Stimulated activated CD4-positive, alpha-beta T cell treated with anti-CD3 and anti-CD28 coated beads, Interleukin-1b, Interleukin-23, amount 100 ng/mL, for 48 hours (primary cell): ENCODE measurements around the gene MAD1L1.

ENCODE experiments used
- DNase-seq: peaks from one replicate; pipeline ENCODE4 v3.0.0-alpha.2; 2020

Gene MAD1L1

GRCh38 chr7:1917221-1918062, 315.3 kb downstream of the MAD1L1 start:
- no peak for DNase-seq

GRCh38 chr7:1916601-1916970, 316.2 kb downstream of the MAD1L1 start:
- no peak for DNase-seq

- no peak for DNase-seq
Measured at GRCh38 chr7:1915956-1916600, 316.7 kb downstream of the MAD1L1 start.

- DNase-seq, result no peak
Measured at GRCh38 chr7:1915326-1915725, 317.4 kb downstream of the MAD1L1 start.

- DNase-seq, result no peak
Measured at GRCh38 chr7:1914743-1915142, 318.0 kb downstream of the MAD1L1 start.

GRCh38 chr7:1914321-1914720, 318.4 kb downstream of the MAD1L1 start:
- no peak for DNase-seq

- no peak for DNase-seq
Measured at GRCh38 chr7:1913466-1914282, 319.1 kb downstream of the MAD1L1 start.

- DNase-seq, result no peak
Measured at GRCh38 chr7:1912593-1913465, 319.9 kb downstream of the MAD1L1 start.

GRCh38 chr7:1911571-1911970, 321.2 kb downstream of the MAD1L1 start:
- no peak for DNase-seq

GRCh38 chr7:1910827-1911226, 321.9 kb downstream of the MAD1L1 start:
- no peak for DNase-seq

GRCh38 chr7:1910081-1910685, 322.6 kb downstream of the MAD1L1 start:
- DNase-seq, result no peak

GRCh38 chr7:1909476-1909875, 323.3 kb downstream of the MAD1L1 start:
- no peak for DNase-seq

- DNase-seq, result no peak
Measured at GRCh38 chr7:1908823-1909420, 323.8 kb downstream of the MAD1L1 start.

GRCh38 chr7:1907751-1908365, 324.9 kb downstream of the MAD1L1 start:
- no peak for DNase-seq

- no peak for DNase-seq
Measured at GRCh38 chr7:1906988-1907745, 325.6 kb downstream of the MAD1L1 start.

GRCh38 chr7:1906087-1906830, 326.5 kb downstream of the MAD1L1 start:
- no peak for DNase-seq

GRCh38 chr7:1902231-1902855, 330.4 kb downstream of the MAD1L1 start:
- DNase-seq, result no peak

GRCh38 chr7:1901431-1902210, 331.1 kb downstream of the MAD1L1 start:
- DNase-seq, result no peak
